GM12878 (cell line): ENCODE results near the gene FERMT3. TPM values are rescaled to one million over a fixed set of nuclear protein-coding genes. Genes with fewer than 3 reads are reported as not detected.

Experiments
- BCLAF1 ChIP-seq: fragments of 450-650 bp; IDR thresholded peaks from 2 replicates; pipeline ENCODE4 v1.6.1; 2017; ENCODE audit warnings: antibody characterized with exemption, mild to moderate bottlenecking, moderate library complexity
- EED ChIP-seq: sonication (generic); IDR thresholded peaks from 2 replicates; pipeline ENCODE4 v1.6.1; 2016; ENCODE audit warnings: antibody characterized with exemption, low read depth
- EGR1 ChIP-seq, 2 experiments: IDR thresholded peaks; 1 replicate in 1 of 2; 2 replicates in 1 of 2; pipeline ENCODE4 v1.6.1; 2011 to 2012; ENCODE audit warnings: low read depth in 2 of 2, low read length in 2 of 2, borderline replicate concordance in 1 of 2, mild to moderate bottlenecking in 1 of 2, moderate library complexity in 1 of 2
- ESRRA ChIP-seq: IDR thresholded peaks from 2 replicates; pipeline ENCODE4 v1.6.1; 2012; ENCODE audit warnings: mild to moderate bottlenecking, low read length, improper control_type of control experiment
- MXI1 ChIP-seq: fragments of 150-350 bp; IDR thresholded peaks from 2 replicates; pipeline ENCODE4 v1.6.1; 2011; ENCODE audit warnings: low read depth, mild to moderate bottlenecking, inconsistent platforms, low read length, improper control_type of control experiment
- MYB ChIP-seq: fragments of 150-350 bp; IDR thresholded peaks from 2 replicates; pipeline ENCODE4 v1.6.1; 2014; ENCODE audit warnings: mild to moderate bottlenecking, low read depth, low read length, borderline replicate concordance
- POLR2AphosphoS2 ChIP-seq: IDR thresholded peaks from 2 replicates; pipeline ENCODE4 v1.6.1; 2011; ENCODE audit warnings: low read depth, mild to moderate bottlenecking, low read length, improper control_type of control experiment, moderate library complexity
- RB1 ChIP-seq: fragments of 450-650 bp; formaldehyde crosslinking; IDR thresholded peaks from 2 replicates; pipeline ENCODE4 v1.6.1; 2017; ENCODE audit warnings: mild to moderate bottlenecking, borderline replicate concordance
- RELB ChIP-seq: fragments of 450-650 bp; IDR thresholded peaks from 2 replicates; pipeline ENCODE4 v1.6.1; 2017; ENCODE audit warnings: low read depth, mild to moderate bottlenecking, moderate library complexity
- REST ChIP-seq: IDR thresholded peaks from 2 replicates; pipeline ENCODE4 v1.6.1; 2012; ENCODE audit warnings: mild to moderate bottlenecking, low read depth, low read length
- RUNX3 ChIP-seq: IDR thresholded peaks from 2 replicates; pipeline ENCODE4 v1.6.1; 2012; ENCODE audit warnings: low read length, inconsistent platforms
- ZBTB33 ChIP-seq: fragments of 450-650 bp; IDR thresholded peaks from 2 replicates; pipeline ENCODE4 v1.6.1; 2017; ENCODE audit warnings: mild to moderate bottlenecking
- ZBTB40 ChIP-seq: fragments of 450-650 bp; IDR thresholded peaks from 2 replicates; pipeline ENCODE4 v1.6.1; 2016; ENCODE audit warnings: mild to moderate bottlenecking, moderate library complexity, borderline replicate concordance
- ZNF217 ChIP-seq: fragments of 450-650 bp; IDR thresholded peaks from 2 replicates; pipeline ENCODE4 v1.6.1; 2017; ENCODE audit warnings: antibody characterized with exemption, mild to moderate bottlenecking
- polyA plus RNA-seq, 11 experiments: library from polyadenylated mRNA; depleted of rRNA in 4 of 11; unstranded in 6 of 11; stranded (reverse) in 5 of 11; fragments of >200 nt; fragmentation: Nextera tagmentation in 4 of 11; fragmentation: Illumina TruSeq in 1 of 11; extraction: Ambion mirVana in 4 of 11; extraction: Trizol in 1 of 11; gene quantifications; 1 replicate in 1 of 11; 2 replicates in 10 of 11; pipeline versions ENCODE4 v1.2.1 to v1.2.3, GENCODE V29; 2011 to 2016; ENCODE audit warnings: inconsistent platforms in 2 of 11, missing spikeins in 2 of 11, low read depth in 1 of 11
- total RNA-seq, 4 experiments: library from RNA; depleted of rRNA in 3 of 4; stranded (reverse); fragments of >200 nt in 3 of 4; fragmentation: Illumina TruSeq in 1 of 4; extraction: Trizol in 1 of 4; gene quantifications; 2 replicates each; pipeline versions ENCODE4 v1.2.1 to v1.2.3, GENCODE V29; 2013 to 2021

The FERMT3 gene
- total and polyA plus RNA-seq, 10 of the 15 experiments (the other 5 are each of a cell fraction or from before 2014, with no cell fraction given) = 2.0 to 211 (median 114) TPM

- peak; percentile 99 for TF ChIP-seq RELB
- no peak for TF ChIP-seq ZNF217
- 0 out of 2 replicates have a peak, but pooled peaks have one; percentile 22 for TF ChIP-seq RB1
- peak; percentile 10 to 30; a peak in 2 of 3 replicates for TF ChIP-seq EGR1 (IDR thresholded peaks at IDR 0.05; ENCODE audit: borderline replicate concordance in 1 of 2, low read depth in 2 of 2, low read length in 2 of 2)
- TF ChIP-seq ZBTB33 = no peak
- TF ChIP-seq ZBTB40 = peak; percentile 99
- TF ChIP-seq MYB = no peak
- no peak for TF ChIP-seq BCLAF1
- TF ChIP-seq REST = no peak
- peak; percentile 88 for TF ChIP-seq POLR2AphosphoS2
- peak; percentile 83 for TF ChIP-seq RUNX3
- TF ChIP-seq EED = peak; percentile 98
- no peak; the same call in 1 of the 2 replicates for TF ChIP-seq ESRRA
- peak; percentile 29 for TF ChIP-seq MXI1
Observed at GRCh38 chr11:64269540-64270220, 63.2 kb downstream of the FERMT3 start (continued).
